Stimulated activated CD4-positive, alpha-beta T cell treated with anti-CD3 and anti-CD28 coated beads, Interleukin-4, amount 100 ng/mL, for 48 hours (primary cell): ENCODE measurements around the gene TRIM28.
"Not testable (repeated sequence)": the region's sequence is repeated elsewhere in the genome, so short reads cannot be mapped to it uniquely, and the experiment has no call there.

Source experiments
- DNase-seq, 2 donors: peaks; one replicate each; pipeline ENCODE4 v3.0.0-alpha.2; 2020; ENCODE audit warnings: low read depth in 2 of 2

Gene TRIM28

DNA sequence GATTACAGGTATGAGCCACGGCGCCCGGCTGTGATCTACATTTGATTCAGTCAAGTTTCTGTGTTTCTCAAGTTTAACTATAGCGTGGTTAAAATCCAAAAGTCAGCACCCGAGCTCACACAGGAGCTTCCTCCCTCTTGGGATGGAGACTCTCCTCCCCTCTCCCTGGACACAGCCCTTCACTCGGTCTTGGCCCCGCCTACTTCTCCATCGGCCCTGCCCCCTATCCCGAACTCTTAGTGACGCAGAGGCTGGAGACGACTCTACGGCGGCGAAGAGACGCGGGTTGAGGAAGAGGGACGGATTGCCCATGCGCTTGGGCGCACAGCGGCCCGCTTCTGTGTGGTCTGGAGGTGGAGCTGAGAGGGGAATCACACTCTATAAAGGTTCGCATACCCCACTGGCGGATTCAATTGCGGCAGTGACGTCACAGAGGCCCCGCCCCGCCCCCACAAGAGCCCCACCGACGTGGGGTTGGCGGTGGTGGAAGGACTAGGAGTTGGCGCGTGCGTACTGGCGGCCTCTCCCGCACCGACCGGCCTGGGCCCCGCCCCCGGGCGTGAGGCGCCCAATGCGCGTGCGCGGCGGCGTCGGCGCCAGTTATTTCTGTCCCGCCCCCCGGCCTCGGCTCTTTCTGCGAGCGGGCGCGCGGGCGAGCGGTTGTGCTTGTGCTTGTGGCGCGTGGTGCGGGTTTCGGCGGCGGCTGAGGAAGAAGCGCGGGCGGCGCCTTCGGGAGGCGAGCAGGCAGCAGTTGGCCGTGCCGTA lies at the start of gene TRIM28:
Gene TRIM28 (plus strand): TSS at position 239 of the 765 bp plus-strand sequence. CDS start 694 bp downstream, outside the sequence.
- peak; percentile 99 to 100 for DNase-seq

DNA sequence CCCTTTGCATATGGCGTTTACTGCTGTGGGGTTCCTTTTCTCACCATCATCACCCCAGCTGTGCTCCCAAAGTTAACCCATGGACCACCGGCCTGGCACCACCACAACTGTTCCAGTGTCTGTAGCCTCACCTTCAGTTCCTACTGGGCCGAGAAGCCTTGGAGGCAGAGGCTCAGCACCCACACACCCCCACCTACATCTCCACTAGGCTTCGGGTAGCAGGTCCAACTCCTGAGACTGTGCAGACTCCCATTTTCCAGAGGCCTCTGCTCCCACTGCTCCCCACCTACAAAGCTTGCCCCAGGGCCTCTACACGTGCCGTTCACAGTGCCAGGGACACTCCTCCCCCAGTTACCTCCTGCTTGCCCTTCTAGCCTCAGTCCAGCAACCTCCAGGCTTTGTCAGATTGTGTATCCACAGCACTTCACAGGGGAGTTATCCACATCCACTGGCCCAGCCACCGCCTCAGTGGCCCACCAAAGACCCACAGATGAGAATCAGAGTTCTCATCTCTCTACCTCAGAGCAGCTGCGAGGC lies 46.2 kb upstream of the TRIM28 start:
- DNase-seq: no peak

DNA sequence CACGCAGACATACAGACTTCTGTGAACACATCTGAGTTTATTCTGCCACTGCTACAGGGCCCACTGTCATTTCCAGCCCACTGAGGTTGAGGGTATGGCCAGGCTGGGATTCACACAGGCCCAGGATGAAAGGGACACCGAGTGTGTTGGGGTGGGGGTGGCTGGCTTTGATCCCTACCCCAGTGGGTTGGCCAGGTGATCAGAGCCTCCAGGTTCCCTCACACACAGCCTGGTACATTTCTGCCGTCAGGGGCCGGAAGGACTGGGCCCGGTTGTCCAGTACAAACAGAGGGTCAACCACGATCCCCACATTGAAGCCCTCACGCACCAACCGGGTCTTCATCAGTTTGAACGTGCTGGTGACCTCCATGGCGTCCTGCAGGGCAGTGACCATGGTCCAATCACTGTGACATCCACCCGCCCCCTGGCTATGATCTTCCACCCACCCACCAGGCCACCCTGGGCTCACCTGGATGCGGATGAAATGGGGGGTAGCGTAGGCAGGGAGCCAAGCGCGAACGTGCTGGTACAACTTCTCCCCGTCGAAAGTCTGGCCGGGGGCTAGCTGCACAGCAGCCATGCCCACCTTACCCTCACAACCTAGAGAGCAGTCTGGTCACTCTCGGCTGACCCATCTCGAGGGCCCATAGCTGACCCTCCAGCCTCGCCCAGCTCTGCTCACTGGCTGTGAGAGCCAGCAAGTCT lies 45.4 kb upstream of the TRIM28 start:
- DNase-seq: no peak

DNA sequence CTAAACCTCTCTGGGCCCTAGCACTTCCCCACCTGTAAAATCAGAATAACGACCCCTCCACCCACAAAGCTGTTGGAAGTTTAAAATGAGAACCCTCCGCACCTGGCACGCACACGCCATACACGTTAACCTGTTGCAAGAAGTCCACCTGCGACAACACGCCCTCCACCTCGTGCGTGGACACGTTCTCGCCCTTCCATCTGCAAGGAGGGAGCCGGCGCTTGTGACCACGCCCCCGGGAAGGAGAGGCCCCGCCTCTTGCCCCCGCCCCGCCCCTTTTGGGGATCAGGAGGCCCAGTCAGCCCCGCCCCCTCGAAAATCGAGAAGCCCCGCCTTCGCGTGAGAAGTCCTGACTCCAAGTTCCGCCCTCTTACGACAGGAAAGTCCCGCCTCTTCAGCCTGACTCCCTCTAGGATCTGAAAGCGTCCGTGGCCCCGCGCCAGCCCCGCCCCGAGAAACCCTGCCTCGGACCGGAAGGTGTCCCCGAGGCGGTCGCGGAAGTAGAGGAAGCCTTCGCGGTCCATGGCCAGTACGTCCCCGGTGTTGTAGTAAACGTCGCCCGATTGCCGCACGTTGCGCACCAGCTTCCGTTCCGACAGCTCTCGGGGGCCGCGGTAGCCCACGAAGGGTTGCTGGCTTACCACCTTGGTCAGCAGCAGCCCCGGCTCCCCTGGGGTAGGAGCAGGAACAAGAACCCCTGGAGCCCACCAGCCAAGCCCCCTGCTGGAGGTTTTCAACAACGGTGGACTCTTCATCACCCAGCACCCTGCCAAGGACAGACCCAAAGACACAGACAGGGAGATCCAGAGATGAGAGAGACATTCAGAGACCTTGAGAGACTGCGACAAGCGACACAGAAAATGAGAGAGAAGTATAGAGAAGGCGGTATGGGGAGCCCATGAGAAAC lies 44.6 kb upstream of the TRIM28 start:
- peak; percentile 99 for DNase-seq

- DNase-seq: no peak
These were observed 43.6 kb upstream of the TRIM28 start for GRCh38 chr19:58500242-58500641.

DNA sequence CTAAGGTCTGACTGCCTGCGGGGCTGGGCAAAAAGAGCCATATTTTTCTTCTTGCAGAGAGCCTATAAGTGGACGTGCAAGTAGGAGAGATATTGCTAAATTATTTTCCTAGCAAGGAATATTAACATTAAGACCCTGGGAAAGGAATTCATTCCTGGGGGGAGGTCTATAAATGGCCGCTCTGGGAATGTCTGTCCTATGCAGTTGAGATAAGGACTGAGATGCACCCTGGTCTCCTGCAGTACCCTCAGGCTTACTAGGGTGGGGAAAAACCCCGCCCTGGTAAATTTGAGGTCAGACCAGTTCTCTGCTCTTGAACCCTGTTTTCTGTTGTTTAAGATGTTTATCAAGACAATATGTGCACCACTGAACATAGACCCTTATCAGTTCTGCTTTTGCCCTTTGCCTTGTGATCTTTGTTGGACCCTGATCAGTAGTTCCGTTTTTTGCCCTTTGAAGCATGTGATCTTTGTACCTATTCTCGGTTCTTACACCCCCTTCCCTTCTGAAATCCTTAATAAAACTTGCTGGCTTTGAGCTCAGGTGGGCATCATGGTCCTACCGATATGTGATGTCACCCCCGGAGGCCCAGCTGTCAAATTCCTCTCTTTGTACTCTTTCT lies 36.2 kb upstream of the TRIM28 start:
- DNase-seq: not testable (repeated sequence)

- no peak for DNase-seq
These were observed 34.2 kb upstream of the TRIM28 start for GRCh38 chr19:58509731-58510083.

DNA sequence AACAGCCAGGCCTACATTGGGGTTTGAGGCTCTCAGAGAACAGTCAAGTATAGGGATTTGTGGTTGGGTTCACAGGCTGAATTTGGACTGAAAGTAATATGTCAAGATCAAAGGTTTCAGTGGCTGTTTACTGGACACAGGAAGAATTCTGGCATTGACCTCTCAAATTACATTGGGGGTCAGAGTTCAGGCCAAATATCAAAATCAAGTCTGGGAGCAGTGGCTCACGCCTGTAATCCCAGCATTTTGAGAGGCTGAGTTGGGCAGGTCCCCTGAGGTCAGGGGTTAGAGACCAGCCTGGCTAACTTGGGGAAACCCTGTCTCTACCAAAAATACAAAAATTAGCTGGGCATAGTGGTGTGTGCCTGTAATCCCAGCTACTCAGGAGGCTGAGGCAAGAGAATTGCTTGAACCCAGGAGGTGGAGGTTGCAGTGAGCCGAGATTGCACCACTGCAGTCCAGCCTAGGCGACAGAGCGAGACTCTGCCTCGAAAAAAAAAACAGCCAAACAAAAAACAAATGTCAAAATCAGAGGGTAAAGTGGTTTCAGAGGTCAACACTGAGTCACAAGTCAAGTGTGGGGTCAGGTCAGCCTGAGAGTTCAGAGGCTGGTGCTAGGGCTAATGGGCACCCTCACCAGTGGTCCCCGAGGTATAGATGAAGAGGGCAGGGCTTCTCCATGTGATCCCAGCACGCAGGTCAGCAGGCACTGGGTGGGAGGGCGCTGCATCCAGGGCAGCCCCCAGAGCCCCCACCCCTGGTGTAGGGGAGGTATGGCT lies 33.6 kb upstream of the TRIM28 start:
- DNase-seq: no peak

- DNase-seq: no peak
These were observed 32.3 kb upstream of the TRIM28 start, which contains the start of gene SLC27A5 for GRCh38 chr19:58511353-58512208. TSS of gene SLC27A5 (minus strand) at chr19:58511992. CDS start at chr19:58511955, 37 bp downstream.

DNA sequence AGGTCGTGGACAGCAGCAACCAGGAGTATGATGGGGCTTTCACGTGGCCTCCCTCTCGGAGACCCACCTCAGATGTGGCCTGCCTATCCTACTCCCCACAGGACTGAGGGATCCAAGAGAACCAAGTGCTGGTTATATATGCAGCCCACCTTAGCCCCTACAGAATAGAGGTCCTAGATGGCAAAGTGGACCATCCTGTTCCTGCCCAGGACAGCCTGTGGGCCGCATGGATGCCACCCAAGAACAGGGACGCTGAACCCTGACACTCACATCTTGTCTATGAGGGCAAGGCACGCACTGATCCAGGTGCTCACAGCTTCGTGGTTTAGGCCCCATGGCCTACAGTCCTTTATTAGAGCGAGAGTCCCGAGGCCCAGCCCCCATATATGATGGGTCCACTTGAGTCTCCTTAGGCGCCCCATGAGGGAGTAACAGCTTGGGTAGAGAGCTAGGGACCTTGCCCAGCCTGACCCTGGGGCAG lies 30.6 kb upstream of the TRIM28 start:
- DNase-seq: no peak

- peak; percentile 94 to 97 for DNase-seq
These were observed 29.9 kb upstream of the TRIM28 start for GRCh38 chr19:58513694-58514563.

GRCh38 chr19:58514564-58515022 lies 29.3 kb upstream of the TRIM28 start:
- no peak for DNase-seq

DNA sequence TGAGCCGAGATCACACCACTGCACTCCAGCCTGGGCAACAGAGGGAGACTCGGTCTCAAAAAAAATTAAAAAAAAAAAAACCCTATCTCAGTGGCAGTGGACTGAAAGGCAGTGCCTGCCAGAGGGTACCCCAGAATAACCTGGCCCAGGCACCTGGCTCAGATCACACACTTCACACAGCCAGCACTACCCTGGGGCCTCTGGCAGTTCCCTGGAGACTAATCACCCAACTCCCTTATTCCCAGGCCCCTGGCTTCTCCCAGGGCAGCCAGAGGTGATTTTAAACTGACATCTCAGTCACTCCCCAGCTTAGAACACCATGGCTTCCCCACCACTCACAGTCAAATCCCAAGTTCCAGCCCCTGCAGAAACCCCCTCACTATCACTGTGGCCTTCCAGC lies 28.6 kb upstream of the TRIM28 start:
- no peak for DNase-seq

DNA sequence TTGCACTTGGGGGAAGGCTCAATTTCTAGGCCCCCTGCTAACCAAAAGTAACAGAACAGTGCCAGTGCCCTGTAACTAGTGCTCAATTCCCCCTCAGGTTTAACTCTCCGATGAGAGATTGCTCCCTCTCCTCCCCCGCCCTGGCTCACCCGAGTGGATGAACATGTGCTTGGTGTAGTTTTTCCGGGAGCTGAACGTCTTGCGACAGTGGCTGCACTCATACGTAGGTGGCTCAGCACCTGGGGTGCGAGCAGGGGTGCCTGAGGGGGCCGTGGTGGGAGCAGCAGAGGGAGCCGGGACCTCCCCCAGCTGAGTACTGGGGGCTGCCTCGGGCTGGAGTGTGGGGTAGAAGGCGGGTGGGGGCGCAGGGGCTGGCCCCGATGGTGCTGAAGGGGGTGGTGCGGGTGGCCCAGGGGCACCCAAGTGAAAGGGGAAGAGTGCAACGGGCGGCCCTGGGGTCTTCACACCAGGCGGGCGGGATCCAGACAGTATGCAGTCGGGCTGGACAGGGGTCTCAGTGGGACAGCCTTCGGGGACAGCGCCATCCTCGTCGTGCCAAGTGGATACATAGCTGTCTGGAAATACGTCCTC lies 27.5 kb upstream of the TRIM28 start:
- DNase-seq: no peak

DNA sequence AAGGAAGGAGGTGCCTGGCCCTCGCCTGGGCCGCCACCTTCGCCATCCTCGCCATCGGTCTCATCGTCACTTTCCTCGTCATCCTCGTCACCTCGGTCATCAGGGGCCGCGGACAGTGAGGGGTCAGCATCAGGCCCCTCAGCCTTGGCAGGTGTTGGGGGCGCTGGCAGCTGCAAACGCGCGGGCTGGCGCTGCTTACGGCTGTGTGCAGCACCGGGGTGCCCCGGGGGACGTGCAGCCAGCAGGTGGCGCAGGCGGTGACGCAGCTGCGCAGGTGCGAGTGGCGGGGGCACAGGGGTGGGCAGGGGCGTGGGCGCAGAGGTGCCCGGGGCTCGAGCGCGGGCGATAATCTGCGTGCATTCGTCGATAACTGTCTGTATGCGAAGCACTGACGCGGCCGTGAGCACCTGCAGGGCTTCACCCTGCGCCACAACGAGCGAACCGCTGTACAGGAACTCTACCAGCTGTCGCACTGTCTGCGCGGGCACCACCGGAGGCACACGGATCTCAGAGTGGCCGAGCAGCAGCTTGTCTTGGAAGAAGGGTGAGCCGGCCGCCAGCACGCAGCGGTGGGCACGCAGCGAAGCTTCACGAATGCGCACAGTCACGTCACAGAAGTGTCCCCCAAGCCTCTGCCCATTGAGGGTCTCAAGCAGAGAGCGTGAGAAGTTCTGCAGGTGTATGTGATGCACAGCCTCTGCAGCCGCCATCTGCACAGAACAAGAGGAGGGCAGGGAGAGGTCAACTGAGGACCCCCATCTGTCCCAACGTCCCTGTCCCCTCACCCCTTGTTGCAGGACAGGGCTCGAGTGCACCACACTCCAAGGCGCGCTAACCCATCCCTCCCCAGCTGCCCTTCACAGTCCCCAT lies 26.7 kb upstream of the TRIM28 start:
- no peak for DNase-seq

DNA sequence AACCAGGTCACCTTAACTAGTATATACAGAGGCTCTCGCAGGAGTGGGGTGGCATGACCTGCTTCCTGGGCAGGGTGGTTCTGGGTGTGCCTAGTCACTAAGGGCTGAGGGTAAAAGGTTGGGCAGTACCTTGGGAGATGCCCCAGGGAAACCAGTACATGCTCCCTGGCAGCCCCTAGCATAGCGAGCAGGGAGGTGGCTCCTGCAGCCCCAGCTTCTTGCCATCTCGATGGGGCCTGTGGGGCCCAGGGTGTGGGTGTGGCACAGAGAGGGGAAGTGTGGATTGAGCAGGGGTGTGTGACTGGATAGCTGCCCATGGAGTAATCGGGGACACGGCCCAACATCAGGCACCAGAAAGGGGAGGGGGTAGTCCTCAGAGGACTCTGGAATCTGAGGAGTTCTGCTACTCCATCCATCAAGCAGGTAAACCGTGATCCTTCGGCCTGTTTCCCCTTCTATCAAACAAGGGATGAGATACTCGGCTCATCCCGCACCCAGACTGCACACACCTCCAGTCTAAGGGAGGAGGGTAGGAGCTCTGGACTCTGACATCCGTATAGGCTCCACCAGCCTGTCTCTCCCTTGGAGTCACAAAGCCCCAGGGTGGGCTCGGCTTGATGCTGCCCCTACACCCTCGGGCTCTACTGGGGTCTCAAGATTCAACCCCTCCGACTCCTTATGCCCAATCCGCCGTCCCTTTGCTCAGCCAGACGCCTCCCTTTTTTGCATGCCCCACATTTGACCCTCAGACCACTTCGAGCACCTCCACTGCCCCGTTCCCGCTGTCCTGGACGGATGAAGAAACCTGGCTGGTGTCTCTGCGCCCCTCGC lies 25.4 kb upstream of the TRIM28 start:
- DNase-seq: no peak
